GM18858 (cell line): ENCODE results near the gene C11orf71.

Source experiments
- ATAC-seq: cut with Tn5 transposase; IDR thresholded peaks from one replicate; pipeline ENCODE4 v1.9.1; 2021; ENCODE audit not compliant: unreplicated experiment

C11orf71 gene

GRCh38 chr11:114359342-114359741, 41.0 kb downstream of the C11orf71 start:
- ATAC-seq: no peak

- ATAC-seq: no peak
These were observed 41.6 kb downstream of the C11orf71 start for GRCh38 chr11:114358716-114359115.

GRCh38 chr11:114354076-114354475, 46.2 kb downstream of the C11orf71 start:
- no peak for ATAC-seq

- ATAC-seq: no peak
These were observed 46.9 kb downstream of the C11orf71 start for GRCh38 chr11:114353443-114353842.

GRCh38 chr11:114350022-114350421, 50.3 kb downstream of the C11orf71 start:
- no peak for ATAC-seq
